CD4-positive, alpha-beta memory T cell (primary cell): Measurements from ENCODE around the gene SKIL. TPM values are rescaled to one million over a fixed set of nuclear protein-coding genes. Genes with fewer than 3 reads are reported as not detected.
"Not testable (repeated sequence)": the region's sequence is repeated elsewhere in the genome, so short reads cannot be mapped to it uniquely, and the experiment has no call there.

Experiments
- CTCF ChIA-PET: fragments of 350-600 bp; sonication (Branson Sonifier 250); formaldehyde crosslinking; loops from one replicate; lab custom pipeline; 2021; ENCODE audit warnings: inconsistent platforms; ENCODE audit not compliant: partially characterized antibody; lab: Charles Lee
- POLR2A ChIA-PET: fragments of 350-600 bp; sonication (Branson Sonifier 250); formaldehyde crosslinking; loops from one replicate; lab custom pipeline; 2021; ENCODE audit not compliant: partially characterized antibody; lab: Charles Lee
- DNase-seq, 5 donors: peaks; one replicate each; pipeline versions ENCODE4 v3.0.0 to v3.0.0-alpha.2; 2020 to 2022; ENCODE audit warnings: mixed read lengths in 1 of 5
- H3K27ac ChIP-seq: one replicate; pipeline ENCODE4 v1.7.0; 2013; ENCODE audit warnings: low read depth, low read length
- H3K27me3 ChIP-seq: 2 replicates; pipeline ENCODE4 v1.7.0; 2013; ENCODE audit warnings: mild to moderate bottlenecking, low read length, moderate library complexity; ENCODE audit not compliant: insufficient read depth
- H3K36me3 ChIP-seq: 2 replicates; pipeline ENCODE4 v1.7.0; 2013; ENCODE audit warnings: mild to moderate bottlenecking, low read length, moderate library complexity; ENCODE audit not compliant: insufficient read depth
- H3K4me1 ChIP-seq: 2 replicates; pipeline ENCODE4 v1.7.0; 2013; ENCODE audit warnings: mild to moderate bottlenecking, low read length, moderate library complexity; ENCODE audit not compliant: insufficient read depth
- H3K4me3 ChIP-seq, 2 donors: one replicate each; pipeline ENCODE4 v1.7.0; 2013; ENCODE audit warnings: low read length in 2 of 2, mild to moderate bottlenecking in 1 of 2
- H3K9me3 ChIP-seq, 2 donors: one replicate each; pipeline ENCODE4 v1.7.0; 2013; ENCODE audit warnings: low read length in 2 of 2, control low read depth in 1 of 2; ENCODE audit not compliant: control insufficient read depth in 1 of 2
- H3K27ac Mint-ChIP-seq, 7 donors: one replicate each; pipeline ENCODE4 v1.8.0; 2020 to 2021; ENCODE audit warnings: mixed read lengths in 7 of 7, mild to moderate bottlenecking in 6 of 7, inconsistent platforms in 3 of 7, moderate library complexity in 3 of 7
- H3K27me3 Mint-ChIP-seq, 2 donors: one replicate each; pipeline ENCODE4 v1.8.0; 2020 to 2021; ENCODE audit warnings: mixed read lengths in 2 of 2
- H3K36me3 Mint-ChIP-seq, 2 donors: one replicate each; pipeline ENCODE4 v1.8.0; 2020 to 2021; ENCODE audit warnings: mixed read lengths in 2 of 2, inconsistent platforms in 1 of 2, mild to moderate bottlenecking in 1 of 2
- H3K4me1 Mint-ChIP-seq, 4 donors: one replicate each; pipeline ENCODE4 v1.8.0; 2020 to 2021; ENCODE audit warnings: mixed read lengths in 4 of 4, mild to moderate bottlenecking in 1 of 4
- H3K4me3 Mint-ChIP-seq, 8 donors: one replicate each; pipeline ENCODE4 v1.8.0; 2020 to 2021; ENCODE audit warnings: mixed read lengths in 8 of 8, mild to moderate bottlenecking in 7 of 8, moderate library complexity in 6 of 8, inconsistent platforms in 3 of 8
- H3K9me3 Mint-ChIP-seq, 8 donors: one replicate each; pipeline ENCODE4 v1.8.0; 2020 to 2021; ENCODE audit warnings: mixed read lengths in 8 of 8, mild to moderate bottlenecking in 5 of 8, inconsistent platforms in 3 of 8, moderate library complexity in 1 of 8
- intact Hi-C: fragments of 100-400 bp; cut with micrococcal nuclease; formaldehyde crosslinking; loops from one replicate; pipeline ENCODE4 v1.15.1; 2023
- polyA plus RNA-seq, 2 donors: library from polyadenylated mRNA; unstranded; fragments of 300-500 nt; fragmentation: Illumina TruSeq; gene quantifications; one replicate each; pipeline ENCODE4 v1.2.3, GENCODE V29; 2021
- total RNA-seq, 2 experiments: library from RNA; stranded (reverse); gene quantifications; one replicate each; pipeline ENCODE4 v1.2.3, GENCODE V29; 2021

SKIL gene
- total and polyA plus RNA-seq, 4 experiments from 2014 or later = 2.5 to 60.4 (median 31.8) TPM

DNA sequence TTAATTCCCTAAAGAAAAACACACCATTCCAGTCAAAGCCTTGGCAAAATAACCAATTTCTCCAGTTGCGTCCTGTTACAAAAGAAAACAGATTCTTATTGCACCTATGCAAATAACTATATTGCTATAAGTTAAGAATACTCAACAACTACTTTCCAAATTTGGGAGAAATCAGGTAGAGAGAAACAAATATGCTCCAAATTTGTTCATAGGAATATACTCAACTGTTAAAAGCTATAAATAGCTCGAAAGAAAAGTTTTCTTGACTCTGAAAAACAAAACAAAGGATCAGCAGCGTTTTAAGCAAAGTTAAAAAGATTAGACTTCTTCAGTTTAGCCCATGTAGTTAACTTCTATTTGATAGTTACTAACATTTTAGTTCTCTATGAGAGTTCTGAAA lies 20.1 kb upstream of the SKIL start:
- CTCF ChIA-PET = no interaction called here

DNA sequence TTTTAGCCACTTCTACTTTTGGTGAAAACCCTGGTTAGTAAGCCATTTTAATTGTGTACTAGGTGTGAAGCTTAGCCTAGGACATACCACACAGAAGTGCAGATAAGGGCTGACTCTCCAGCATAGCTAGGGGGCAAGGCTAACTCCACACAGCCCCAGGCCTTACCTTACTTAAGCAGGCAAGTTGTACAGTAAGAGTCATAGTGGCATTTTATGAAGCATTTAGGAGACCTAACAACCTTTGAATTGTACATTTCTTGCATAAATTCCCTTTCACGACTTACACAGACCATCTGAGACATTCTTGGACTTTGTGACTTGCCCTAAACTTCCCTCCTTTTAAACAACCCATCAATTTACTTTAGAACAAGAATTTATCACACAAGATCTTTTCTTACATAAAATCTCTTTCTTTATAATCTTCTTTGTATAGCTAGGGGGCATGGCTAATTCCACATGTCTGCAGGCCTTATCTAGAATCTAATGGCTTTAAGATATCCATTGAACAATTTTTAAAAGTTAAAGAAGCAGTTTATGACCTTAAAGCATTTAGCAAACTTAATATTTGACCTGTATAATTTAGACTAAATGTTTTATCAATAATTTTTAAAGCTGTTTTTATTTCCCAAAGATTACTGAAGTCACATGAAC lies 18.7 kb upstream of the SKIL start:
- no peak overlapping the region for H3K27ac Mint-ChIP-seq
- intact Hi-C loops = no loop called here
- H3K4me3 Mint-ChIP-seq = no peak overlapping the region
- Histone ChIP-seq H3K36me3 (no peaks in the 10 kb centered on the region), H3K4me3 (no peak overlapping the region), H3K4me1 (no peaks in the 10 kb centered on the region), H3K27me3 (no peaks in the 10 kb centered on the region), H3K9me3 (no peaks in the 10 kb centered on the region), H3K27ac (no peak overlapping the region)
- no peaks in the 10 kb centered on the region for H3K4me1 Mint-ChIP-seq
- DNase-seq = no peak
- H3K9me3 Mint-ChIP-seq = peaks cover 0 to 12% (median 3%) of the 10 kb centered on the region in 8 donors
- CTCF ChIA-PET = interaction anchor here (0.8 to 1.4 kb wide), 2 partner anchors 14 to 75 kb away, joined by 3 to 4 read pairs; no protein-coding TSS in a partner anchor
- POLR2A ChIA-PET = interaction anchor here (1.4 kb wide), 1 partner anchor 19 kb away, joined by 4 read pairs; the partner anchor contains the start of gene SKIL
- no peaks in the 10 kb centered on the region for H3K36me3 Mint-ChIP-seq
- no peaks in the 10 kb centered on the region for H3K27me3 Mint-ChIP-seq

More for the DNA sequence above, 20.1 kb upstream of the SKIL start:
- H3K36me3 Mint-ChIP-seq = no peaks in the 10 kb centered on the region
- intact Hi-C loops = no loop called here
- no peak overlapping the region for H3K4me3 ChIP-seq
- no peak overlapping the region for H3K4me3 Mint-ChIP-seq
- peaks cover 0 to 13% (median 3%) of the 10 kb centered on the region in 8 donors for H3K9me3 Mint-ChIP-seq
- H3K36me3 ChIP-seq = no peaks in the 10 kb centered on the region
- no peaks in the 10 kb centered on the region for H3K4me1 ChIP-seq
- H3K9me3 ChIP-seq = no peaks in the 10 kb centered on the region
- H3K4me1 Mint-ChIP-seq = peaks cover under 1 to 2% (median 1%) of the 10 kb centered on the region in 4 donors
- POLR2A ChIA-PET = no interaction called here
- no peak overlapping the region for H3K27ac ChIP-seq
- no peak overlapping the region for H3K27ac Mint-ChIP-seq
- DNase-seq = no peak
- H3K27me3 Mint-ChIP-seq = no peaks in the 10 kb centered on the region
- no peaks in the 10 kb centered on the region for H3K27me3 ChIP-seq

DNA sequence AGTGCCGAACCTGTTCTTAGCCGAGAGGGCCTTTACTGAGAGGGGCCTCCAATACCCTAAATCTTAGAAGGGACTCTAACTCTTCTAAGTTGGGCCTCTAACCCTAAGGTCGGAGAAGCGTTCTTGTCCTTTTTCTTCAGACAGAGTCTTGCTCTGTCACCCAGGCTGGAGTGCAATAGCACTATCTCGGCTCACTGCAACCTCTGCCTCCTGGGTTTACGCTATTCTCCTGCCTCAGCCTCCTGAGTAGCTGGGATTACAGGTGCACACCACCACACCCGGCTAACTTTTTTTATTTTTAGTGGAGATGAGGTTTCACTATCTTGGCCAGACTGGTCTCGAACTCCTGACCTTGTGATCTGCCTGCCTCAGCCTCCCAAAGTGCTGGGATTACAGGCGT lies 15.2 kb upstream of the SKIL start:
- H3K36me3 ChIP-seq, intact Hi-C loops, H3K4me3 Mint-ChIP-seq, H3K27ac ChIP-seq, CTCF ChIA-PET, H3K4me1 ChIP-seq, H3K4me1 Mint-ChIP-seq, H3K27me3 ChIP-seq, H3K27me3 Mint-ChIP-seq, DNase-seq, H3K9me3 ChIP-seq, H3K4me3 ChIP-seq, H3K36me3 Mint-ChIP-seq, POLR2A ChIA-PET: not testable (repeated sequence)
- Mint-ChIP-seq H3K9me3 (peaks cover 0 to 12% (median 3%) of the 10 kb centered on the region in 8 donors), H3K27ac (peak overlapping the region in 1 of 7 donors; percentile 30)

DNA sequence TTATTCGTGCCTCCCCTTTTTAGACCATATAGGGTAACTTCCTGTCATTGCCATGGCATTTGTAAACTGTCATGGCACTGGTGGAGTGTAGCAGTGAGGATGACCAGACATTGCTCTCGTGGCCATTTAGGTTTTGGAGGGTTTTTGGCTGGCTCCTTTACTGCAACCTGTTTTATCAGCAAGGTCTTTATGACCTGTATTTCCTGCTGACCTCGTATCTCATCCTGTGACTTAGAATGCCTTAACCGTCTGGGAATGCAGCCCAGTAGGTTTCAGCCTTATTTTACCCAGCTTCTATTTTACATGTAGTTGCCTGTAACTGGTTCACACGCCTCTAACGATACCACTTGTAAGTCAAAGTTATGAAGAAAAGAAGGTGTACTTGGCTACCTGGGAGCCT lies 13.7 kb upstream of the SKIL start:
- H3K4me3 Mint-ChIP-seq, intact Hi-C loops: not testable (repeated sequence)

DNA sequence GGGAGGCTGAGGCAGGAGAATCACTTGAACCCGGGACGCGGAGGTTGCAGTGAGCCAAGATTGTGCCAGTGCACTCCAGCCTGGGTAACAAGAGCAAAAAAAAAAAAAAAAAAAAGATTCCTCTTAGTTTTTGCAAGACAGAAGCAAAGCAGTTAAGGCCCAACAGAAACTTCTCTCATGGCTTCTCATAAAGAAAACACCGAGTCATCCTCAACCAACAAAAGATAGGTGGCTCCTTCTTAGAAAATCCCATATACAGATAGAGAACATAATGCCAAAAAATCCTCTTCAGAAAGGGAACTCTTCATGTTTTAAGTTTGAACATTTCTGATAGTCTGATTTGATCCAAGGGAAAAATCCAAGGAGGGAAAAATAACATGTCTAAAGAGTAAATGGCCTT lies 12.5 kb upstream of the SKIL start:
- Histone ChIP-seq H3K27me3 (no peaks in the 10 kb centered on the region), H3K4me1 (no peaks in the 10 kb centered on the region), H3K4me3 (no peak overlapping the region), H3K27ac (no peak overlapping the region), H3K36me3 (no peaks in the 10 kb centered on the region), H3K9me3 (no peaks in the 10 kb centered on the region)
- Mint-ChIP-seq H3K36me3 (no peaks in the 10 kb centered on the region), H3K4me3 (no peak overlapping the region), H3K27ac (no peak overlapping the region), H3K27me3 (no peaks in the 10 kb centered on the region), H3K4me1 (peaks cover 0 to 3% (median 0%) of the 10 kb centered on the region in 4 donors), H3K9me3 (no peaks in the 10 kb centered on the region)
- ChIA-PET POLR2A (no interaction called here), CTCF (no interaction called here)
- no peak for DNase-seq
- intact Hi-C loops = no loop called here

More for the DNA sequence above, 13.7 kb upstream of the SKIL start:
- H3K4me1 ChIP-seq, DNase-seq, H3K4me3 ChIP-seq, H3K4me1 Mint-ChIP-seq, H3K27ac ChIP-seq, H3K36me3 Mint-ChIP-seq, H3K27ac Mint-ChIP-seq, H3K9me3 ChIP-seq, H3K27me3 Mint-ChIP-seq, H3K9me3 Mint-ChIP-seq, H3K36me3 ChIP-seq, H3K27me3 ChIP-seq, POLR2A ChIA-PET: not testable (repeated sequence)
- CTCF ChIA-PET = interaction anchor here (1.2 kb wide), 1 partner anchor 36 kb away, joined by 3 read pairs; no protein-coding TSS in a partner anchor

DNA sequence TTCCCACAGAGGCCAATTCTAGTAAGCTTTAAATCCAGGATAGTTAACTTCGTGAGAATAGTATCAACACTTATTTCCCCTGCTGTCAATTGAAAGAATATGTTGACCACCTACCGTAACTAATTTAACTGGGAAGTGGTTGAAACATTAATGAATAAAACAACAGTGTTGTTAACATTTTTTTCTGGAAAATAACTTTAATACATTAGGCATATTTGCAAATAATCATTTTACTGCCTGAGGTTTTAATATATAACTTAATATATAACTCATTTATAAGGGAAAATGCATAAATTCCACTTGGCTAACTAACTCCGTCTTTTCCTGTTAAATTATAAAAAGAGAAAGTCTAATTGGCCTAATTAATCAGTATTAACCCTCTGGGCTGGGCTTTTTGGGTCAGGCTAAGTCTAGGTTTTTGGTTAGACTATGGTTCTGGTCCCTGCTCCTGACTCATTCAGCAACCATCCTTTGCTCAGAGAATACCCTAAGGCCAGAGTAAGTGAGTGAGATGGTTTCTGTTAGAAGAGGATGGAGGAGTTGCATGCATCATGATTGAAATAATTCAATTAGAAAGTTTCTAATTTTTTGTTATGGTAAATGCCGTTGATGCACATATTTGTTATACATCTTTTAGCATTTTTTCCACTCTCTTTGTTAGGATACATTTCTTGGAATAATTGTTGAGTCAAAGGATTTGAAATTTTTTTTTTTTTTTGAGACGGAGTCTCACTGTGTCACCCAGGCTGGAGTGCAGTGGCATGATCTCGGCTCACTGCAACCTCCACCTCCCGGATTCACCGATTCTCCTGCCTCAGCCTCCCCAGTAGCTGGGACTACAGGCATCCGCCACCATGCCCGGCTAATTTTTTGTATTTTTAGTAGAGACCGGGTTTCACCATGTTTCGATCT lies 10.8 kb upstream of the SKIL start:
- ChIA-PET POLR2A (no interaction called here), CTCF (no interaction called here)
- intact Hi-C loops = no loop called here
- H3K9me3 Mint-ChIP-seq = no peaks in the 10 kb centered on the region
- peaks cover 0 to 5% (median under 1%) of the 10 kb centered on the region in 4 donors for H3K4me1 Mint-ChIP-seq
- Histone ChIP-seq H3K36me3 (no peaks in the 10 kb centered on the region), H3K27me3 (no peaks in the 10 kb centered on the region), H3K9me3 (no peaks in the 10 kb centered on the region), H3K4me3 (no peak overlapping the region), H3K27ac (no peak overlapping the region), H3K4me1 (no peaks in the 10 kb centered on the region)
- H3K36me3 Mint-ChIP-seq = no peaks in the 10 kb centered on the region
- DNase-seq = no peak
- H3K27ac Mint-ChIP-seq = no peak overlapping the region
- no peaks in the 10 kb centered on the region for H3K27me3 Mint-ChIP-seq
- no peak overlapping the region for H3K4me3 Mint-ChIP-seq
